WTC11 (cell line): ENCODE data around the gene PLS1. TPM values are rescaled to one million over a fixed set of nuclear protein-coding genes. Genes with fewer than 3 reads are reported as not detected.

Source experiments
- ATAC-seq: fragments of 200-7000 bp; cut with Tn5 transposase; 2 replicates; pipeline ENCODE4 v1.10.0; 2021; ENCODE audit warnings: mild to moderate bottlenecking, moderate library complexity
- CTCF ChIA-PET: fragments of 300-600 bp; sonication (Branson Sonifier 250); formaldehyde crosslinking; loops from one replicate; lab custom pipeline; 2021; ENCODE audit warnings: antibody characterized with exemption; lab: Charles Lee
- POLR2A ChIA-PET: fragments of 350-600 bp; sonication (Branson Sonifier 250); formaldehyde crosslinking; loops from one replicate; lab custom pipeline; 2021; ENCODE audit warnings: antibody characterized with exemption; lab: Charles Lee
- DNase-seq: peaks from one replicate; pipeline ENCODE4 v3.0.0; 2021; ENCODE audit warnings: low spot score
- H3K27ac Mint-ChIP-seq: 2 replicates; pipeline ENCODE4 v1.8.0; 2021; ENCODE audit warnings: mixed read lengths
- H3K27me3 Mint-ChIP-seq: 2 replicates; pipeline ENCODE4 v1.8.0; 2021; ENCODE audit warnings: low read depth, mild to moderate bottlenecking, moderate library complexity, mixed read lengths
- H3K36me3 Mint-ChIP-seq: 2 replicates; pipeline ENCODE4 v1.8.0; 2021; ENCODE audit warnings: mixed read lengths
- H3K4me1 Mint-ChIP-seq: 2 replicates; pipeline ENCODE4 v1.8.0; 2022; ENCODE audit warnings: mixed read lengths
- H3K4me3 Mint-ChIP-seq: 2 replicates; pipeline ENCODE4 v1.8.0; 2021; ENCODE audit warnings: mild to moderate bottlenecking, moderate library complexity, mixed read lengths
- H3K9me3 Mint-ChIP-seq: 2 replicates; pipeline ENCODE4 v1.8.0; 2021; ENCODE audit warnings: mixed read lengths
- AFF4 ChIP-seq: sonication (generic); formaldehyde crosslinking; IDR thresholded peaks from 2 replicates; pipeline ENCODE4 v1.8.1; 2023; ENCODE audit warnings: mild to moderate bottlenecking, missing genetic modification reagents, borderline replicate concordance
- ARID4B ChIP-seq: sonication (generic); formaldehyde crosslinking; IDR thresholded peaks from 2 replicates; pipeline ENCODE4 v1.8.0; 2023; ENCODE audit warnings: missing genetic modification reagents, mild to moderate bottlenecking, borderline replicate concordance
- ESRRA ChIP-seq: sonication (generic); formaldehyde crosslinking; IDR thresholded peaks from 2 replicates; pipeline ENCODE4 v1.8.1; 2022; ENCODE audit warnings: mild to moderate bottlenecking, missing genetic modification reagents, borderline replicate concordance
- FOXK1 ChIP-seq: sonication (generic); formaldehyde crosslinking; IDR thresholded peaks from 2 replicates; pipeline ENCODE4 v1.8.0; 2022; ENCODE audit warnings: mild to moderate bottlenecking, moderate library complexity, missing genetic modification reagents
- FOXP4 ChIP-seq: sonication (generic); formaldehyde crosslinking; IDR thresholded peaks from 2 replicates; pipeline ENCODE4 v1.8.0; 2022; ENCODE audit warnings: mild to moderate bottlenecking, missing genetic modification reagents
- GRHL2 ChIP-seq: fragments of 250-450 bp; sonication (Bioruptor Pico); IDR thresholded peaks from 2 replicates; pipeline ENCODE4 v1.8.0; 2022; ENCODE audit warnings: mild to moderate bottlenecking, moderate library complexity; ENCODE audit not compliant: insufficient replicate concordance, severe bottlenecking
- IRF1 ChIP-seq: sonication (generic); formaldehyde crosslinking; IDR thresholded peaks from 2 replicates; pipeline ENCODE4 v1.8.0; 2023; ENCODE audit warnings: missing genetic modification reagents
- IRF2 ChIP-seq: sonication (generic); formaldehyde crosslinking; IDR thresholded peaks from 2 replicates; pipeline ENCODE4 v1.8.0; 2022; ENCODE audit warnings: low read depth, missing genetic modification reagents, borderline replicate concordance
- JAZF1 ChIP-seq: fragments of 250-450 bp; sonication (Bioruptor Pico); IDR thresholded peaks from 2 replicates; pipeline ENCODE4 v1.9.0; 2021; ENCODE audit warnings: moderate library complexity, mild to moderate bottlenecking, inconsistent platforms
- MAX ChIP-seq: sonication (generic); formaldehyde crosslinking; IDR thresholded peaks from 2 replicates; pipeline ENCODE4 v1.8.0; 2022; ENCODE audit warnings: mild to moderate bottlenecking, missing genetic modification reagents
- NFE2L1 ChIP-seq: sonication (generic); formaldehyde crosslinking; IDR thresholded peaks from 2 replicates; pipeline ENCODE4 v1.8.1; 2023; ENCODE audit warnings: missing genetic modification reagents
- NFYB ChIP-seq: sonication (generic); formaldehyde crosslinking; conservative IDR thresholded peaks from 2 replicates; pipeline ENCODE4 v1.8.0; 2022; ENCODE audit warnings: low read depth, missing genetic modification reagents
- SMAD4 ChIP-seq: sonication (generic); formaldehyde crosslinking; IDR thresholded peaks from 2 replicates; pipeline ENCODE4 v1.8.0; 2022; ENCODE audit warnings: mild to moderate bottlenecking, missing genetic modification reagents
- TCF7 ChIP-seq: sonication (generic); formaldehyde crosslinking; IDR thresholded peaks from 2 replicates; pipeline ENCODE4 v1.8.0; 2022; ENCODE audit warnings: mild to moderate bottlenecking, low read depth, missing genetic modification reagents, moderate library complexity
- TEAD4 ChIP-seq: sonication (generic); formaldehyde crosslinking; IDR thresholded peaks from 2 replicates; pipeline ENCODE4 v1.8.0; 2022; ENCODE audit warnings: mild to moderate bottlenecking, missing genetic modification reagents
- TP53 ChIP-seq: sonication (generic); formaldehyde crosslinking; IDR thresholded peaks from 2 replicates; pipeline ENCODE4 v1.8.1; 2023; ENCODE audit warnings: mild to moderate bottlenecking, missing genetic modification reagents
- ZBTB43 ChIP-seq: sonication (generic); formaldehyde crosslinking; IDR thresholded peaks from 2 replicates; pipeline ENCODE4 v1.8.1; 2023; ENCODE audit warnings: mild to moderate bottlenecking, missing genetic modification reagents
- ZNF263 ChIP-seq: sonication (generic); formaldehyde crosslinking; IDR thresholded peaks from 2 replicates; pipeline ENCODE4 v1.8.1; 2022; ENCODE audit warnings: low read depth, mild to moderate bottlenecking, moderate library complexity, missing genetic modification reagents
- ZNF281 ChIP-seq: sonication (generic); formaldehyde crosslinking; IDR thresholded peaks from 2 replicates; pipeline ENCODE4 v1.8.0; 2023; ENCODE audit warnings: mild to moderate bottlenecking, missing genetic modification reagents
- ZNF317 ChIP-seq: sonication (generic); formaldehyde crosslinking; IDR thresholded peaks from 2 replicates; pipeline ENCODE4 v1.8.1; 2023; ENCODE audit warnings: low read depth, mild to moderate bottlenecking, moderate library complexity, missing genetic modification reagents, borderline replicate concordance
- ZNF396 ChIP-seq: fragments of 250-450 bp; sonication (Bioruptor Pico); IDR thresholded peaks from 2 replicates; pipeline ENCODE4 v1.8.0; 2021; ENCODE audit warnings: mild to moderate bottlenecking, moderate library complexity, borderline replicate concordance
- ZNF671 ChIP-seq: fragments of 250-450 bp; sonication (Bioruptor Pico); IDR thresholded peaks from 2 replicates; pipeline ENCODE4 v1.8.0; 2021; ENCODE audit warnings: mild to moderate bottlenecking
- total RNA-seq: library from RNA; stranded (reverse); gene quantifications from 3 replicates; pipeline ENCODE4 v1.2.3, GENCODE V29; 2021

Gene PLS1
- total RNA-seq, 1 experiment from 2014 or later = 26.4 TPM

GRCh38 chr3:142638291-142638690 lies 42.1 kb downstream of the PLS1 start (continued):
- TF ChIP-seq AFF4 (CRISPR knock-in tag) = no peak
- no peak for TF ChIP-seq GRHL2 (CRISPR knock-in tag)
- no peak for TF ChIP-seq JAZF1
- TF ChIP-seq FOXP4 (CRISPR knock-in tag) = no peak
- TF ChIP-seq MAX = no peak
- no peak for TF ChIP-seq TCF7
- TF ChIP-seq ESRRA (CRISPR knock-in tag) = no peak
- no peak for TF ChIP-seq ZBTB43
- no peak for TF ChIP-seq ZNF396 (CRISPR knock-in tag)
- no peak for TF ChIP-seq ZNF317

- ATAC-seq = no peak
- CTCF ChIA-PET = no interaction called here
- TF ChIP-seq SMAD4 (CRISPR knock-in tag) (no peak), ZNF263 (CRISPR knock-in tag) (no peak), IRF2 (CRISPR knock-in tag) (no peak), TP53 (CRISPR knock-in tag) (no peak), ZNF671 (CRISPR knock-in tag) (no peak), ZNF317 (no peak), JAZF1 (no peak), ZNF281 (CRISPR knock-in tag) (no peak), FOXK1 (CRISPR knock-in tag) (no peak), NFYB (CRISPR knock-in tag) (no peak), NFE2L1 (CRISPR knock-in tag) (no peak), TCF7 (no peak), ARID4B (CRISPR knock-in tag) (no peak), TEAD4 (CRISPR knock-in tag) (no peak), IRF1 (CRISPR knock-in tag) (no peak)
- 0 out of 2 replicates have a peak overlapping the region, but pooled peaks have one; percentile 53 for H3K27ac Mint-ChIP-seq
- H3K9me3 Mint-ChIP-seq = no peaks in the 10 kb centered on the region; the same call in 1 of the 2 replicates
- POLR2A ChIA-PET = no interaction called here
- H3K4me3 Mint-ChIP-seq = no peak overlapping the region
- no peak for DNase-seq
- H3K27me3 Mint-ChIP-seq = no peaks in the 10 kb centered on the region
- H3K36me3 Mint-ChIP-seq = no peaks in the 10 kb centered on the region
- peaks cover 33% of the 10 kb centered on the region for H3K4me1 Mint-ChIP-seq
Observed at GRCh38 chr3:142641504-142641903, 45.3 kb downstream of the PLS1 start.
